Heart right ventricle (tissue), 16 donors: ENCODE results near the gene IFI30. TPM values are rescaled to one million over a fixed set of nuclear protein-coding genes. Genes with fewer than 3 reads are reported as not detected.

Experiments used
- ATAC-seq, 8 donors: fragments of 200-7000 bp; cut with Tn5 transposase; one replicate each; pipeline ENCODE4 v1.9.1; 2020; ENCODE audit warnings: mild to moderate bottlenecking in 8 of 8, moderate library complexity in 8 of 8, moderate number of reproducible peaks in 1 of 8
- DNase-seq, 2 donors: peaks; one replicate each; pipeline ENCODE4 v3.0.0-alpha.2; 2020
- H3K27ac ChIP-seq, 10 donors: fragments of 200-600 bp; sonication (generic) in 2 of 10; one replicate each; pipeline versions ENCODE4 v1.5.0 to v1.8.0; 2020 to 2022; ENCODE audit warnings: mild to moderate bottlenecking in 3 of 10
- H3K27me3 ChIP-seq, 7 donors: fragments of 200-600 bp; one replicate each; pipeline ENCODE4 v1.8.0; 2021 to 2022; ENCODE audit warnings: mild to moderate bottlenecking in 2 of 7
- H3K36me3 ChIP-seq, 9 donors: fragments of 200-600 bp; sonication (generic) in 1 of 9; one replicate each; pipeline versions ENCODE4 v1.5.0 to v1.8.0; 2020 to 2022; ENCODE audit warnings: mild to moderate bottlenecking in 2 of 9
- H3K4me1 ChIP-seq, 9 donors: fragments of 200-600 bp; sonication (generic) in 1 of 9; one replicate each; pipeline versions ENCODE4 v1.5.0 to v1.8.0; 2020 to 2022; ENCODE audit warnings: mild to moderate bottlenecking in 4 of 9
- H3K4me3 ChIP-seq, 10 donors: fragments of 200-600 bp; sonication (generic) in 2 of 10; one replicate each; pipeline versions ENCODE4 v1.5.0 to v1.8.0; 2020 to 2022; ENCODE audit warnings: mild to moderate bottlenecking in 7 of 10, moderate library complexity in 2 of 10
- H3K9me3 ChIP-seq, 11 donors: fragments of 200-600 bp in 10 of 11; sonication (generic) in 2 of 11; one replicate each; pipeline versions ENCODE4 v1.5.0 to v1.8.0; 2013 to 2022; ENCODE audit warnings: mild to moderate bottlenecking in 2 of 11, control low read depth in 1 of 11, moderate library complexity in 1 of 11
- CTCF ChIP-seq, 9 donors: fragments of 200-600 bp; sonication (generic) in 2 of 9; IDR thresholded peaks; one replicate each; pipeline versions ENCODE4 v1.5.0 to v1.8.0; 2021 to 2022; ENCODE audit warnings: antibody characterized with exemption in 9 of 9, mild to moderate bottlenecking in 5 of 9, moderate library complexity in 1 of 9
- WGBS, 2 donors: extraction: QIAGEN DNeasy Blood & Tissue Kit; methylation state at CpG; one replicate each; pipeline ENCODE4 v1.1.7; 2013; ENCODE audit warnings: inconsistent platforms in 1 of 2; 5-methylcytosine and 5-hydroxymethylcytosine counted together
- intact Hi-C, 10 donors: fragments of 100-400 bp; cut with DNase I; formaldehyde crosslinking; loops; one replicate each; pipeline versions ENCODE4 v1.11.1 to v1.14.2; 2022
- long read RNA-seq, 3 donors: library from polyadenylated mRNA; unstranded; transcript quantifications; one replicate each; pipeline ENCODE4 v2.0.0, GENCODE V29; 2020 to 2021
- polyA plus RNA-seq, 2 donors: library from polyadenylated mRNA; stranded (reverse); fragments of 200-250 nt; gene quantifications; one replicate each; pipeline ENCODE4 v1.2.3, GENCODE V29; 2013
- total RNA-seq, 10 donors: library from RNA; stranded (reverse); fragmentation: NEBNext Ultra II Directional in 3 of 10; extraction: Animal tissue kit (Norgen Biotek cat#: 25700) in 3 of 10; gene quantifications; one replicate each; pipeline versions ENCODE4 v1.2.1 to v1.2.4, GENCODE V29; 2021 to 2023
- donor health status: Arrhythmogenic right ventricular cardiomyopathy.
- donor health status: ischemic (EF 13 %, LVEDD 7.1; RV severe dilation, severe dysfunction).
- donor health status: healthy with polysubstance abuse.
- donor health status: DM: no; HTN: yes; CAD: no.
- donor health status: DM: no; HTN: no; CAD: no.
- donor health status: ischemic (EF 25% LVEDD 6.9; RV normal size, moderate dysfunction).
- donor health status: ischemic (EF 25% LVEDD 5.7; RV mildly dilated, moderate dysfunction).
- donor health status: healthy.
- donor health status: DM: yes; HTN: yes; CAD: no.
- donor health status: Ischemic cardiomyopathy.
- donor health status: ischemic (EF 35%, LVEDD 5.7; RV mildly dilated, moderate dysfunction).
- donor health status: nonischemic (EF 11% LVEDD 7.7; RV severe dilation, severe dysfunction).
- donor health status: DM: yes; HTN: yes; CAD: no.
- donor health status: PGD.
- donor health status: ischemic (EF 29% LVEDD 5.4; RV normal size, mild dysfunction).
- donor health status: nonischemic (EF 23%, LVEDD 6.1; RV moderate dilation, normal function).

Gene IFI30
- total RNA-seq (100 to 1,000 TPM in 1 of 10 donors, 10 to 100 TPM in 7, 1 to 10 TPM in 2; 6.5 to 241 (median 11.9) TPM), polyA plus RNA-seq (10 to 100 TPM in 1 of 2 donors, 1 to 10 TPM in 1; 9.7 to 31.2 TPM)
- long read RNA-seq, donor 1, transcript IFI30-201 (7 exons, 1,134 nt), result major isoform, 10 of 10 reads
- long read RNA-seq, donor 1, partial matches to known transcripts, result 0 of 10 reads
- long read RNA-seq, donor 1, other reads (novel, unspliced or antisense), result 0 of 10 reads
- long read RNA-seq, donor 2, transcript IFI30-201 (7 exons, 1,134 nt), result major isoform, 17 of 18 reads
- long read RNA-seq, donor 2, partial matches to known transcripts, result 1 of 18 reads
- long read RNA-seq, donor 2, other reads (novel, unspliced or antisense), result 0 of 18 reads
- long read RNA-seq, donor 3, transcript IFI30-201 (7 exons, 1,134 nt), result major isoform, 7 of 7 reads
- long read RNA-seq, donor 3, partial matches to known transcripts, result 0 of 7 reads
- long read RNA-seq, donor 3, other reads (novel, unspliced or antisense), result 0 of 7 reads

DNA sequence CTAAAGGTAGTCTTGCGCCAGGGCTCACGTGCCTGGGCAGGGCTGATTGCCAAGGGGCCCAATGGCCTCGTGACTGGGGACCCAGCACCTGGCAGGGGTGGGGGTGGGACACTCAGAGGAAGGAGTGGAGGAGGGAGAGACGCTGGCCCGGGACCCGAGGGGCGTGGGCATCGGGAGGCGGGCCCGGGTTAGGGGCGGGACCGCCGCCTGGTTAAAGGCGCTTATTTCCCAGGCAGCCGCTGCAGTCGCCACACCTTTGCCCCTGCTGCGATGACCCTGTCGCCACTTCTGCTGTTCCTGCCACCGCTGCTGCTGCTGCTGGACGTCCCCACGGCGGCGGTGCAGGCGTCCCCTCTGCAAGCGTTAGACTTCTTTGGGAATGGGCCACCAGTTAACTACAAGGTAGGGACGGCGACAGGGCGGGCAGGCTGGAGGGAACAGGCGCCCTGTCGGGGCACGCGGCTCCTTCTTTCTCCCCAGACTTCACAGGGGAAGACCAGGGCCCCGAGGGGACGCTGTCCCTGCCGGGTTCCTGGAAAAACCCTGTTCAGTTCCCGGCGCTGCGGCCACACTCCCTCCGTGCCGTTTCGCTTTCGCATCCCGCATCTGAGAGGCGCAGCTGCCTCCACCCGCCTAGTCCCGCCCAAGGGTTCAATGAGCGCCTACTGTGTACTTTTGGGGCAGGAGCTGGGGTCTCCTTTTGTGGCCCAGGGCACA lies at the start of gene IFI30:
Gene IFI30 (plus strand): TSS at position 242 of the 717 bp plus-strand sequence. CDS start 29 bp downstream, at position 271.
- Histone ChIP-seq H3K4me1 (peaks cover 0 to 87% (median 19%) of the 10 kb centered on the region in 9 donors), H3K36me3 (peaks cover 0 to 49% (median 4%) of the 10 kb centered on the region in 9 donors), H3K4me3 (peak within 1 kb of the TSS; percentile 47 to 91 (median 68)), H3K27me3 (no peaks in the 10 kb centered on the region), H3K9me3 (no peaks in the 10 kb centered on the region), H3K27ac (peak within 1 kb of the TSS in 9 of 10 donors; percentile 5 to 96 (median 66))
- WGBS, 2 donors, result 0 to 1% methylated on average over 45 to 47 of the region's 47 CpGs
- no peak for TF ChIP-seq CTCF (IDR thresholded peaks at IDR 0.05)
- DNase-seq (peak; percentile 65 to 75), ATAC-seq (peak; percentile 63 to 83 (median 77))
- intact Hi-C loops, result no loop called here

- WGBS, 2 donors, result 68 to 72% methylated on average over 26 of the region's 26 CpGs
- peak overlapping the region in 1 of 10 donors; percentile 7 for H3K4me3 ChIP-seq
- ATAC-seq (peak in 5 of 8 donors; percentile 45 to 64 (median 49)), DNase-seq (no peak)
- H3K27me3 ChIP-seq, result no peaks in the 10 kb centered on the region
- intact Hi-C loops, result loop anchor here in 2 of 10 donors (5.0 kb wide), 2 partner anchors 33 to 128 kb away; no protein-coding TSS in a partner anchor
- H3K27ac ChIP-seq, result peak overlapping the region in 7 of 10 donors; percentile 5 to 77 (median 44)
- peaks cover 0 to 71% (median 2%) of the 10 kb centered on the region in 9 donors for H3K36me3 ChIP-seq
- TF ChIP-seq CTCF (IDR thresholded peaks at IDR 0.05), result no peak
- peaks cover 0 to 28% (median 6%) of the 10 kb centered on the region in 9 donors for H3K4me1 ChIP-seq
- H3K9me3 ChIP-seq, result peaks cover 0 to 3% (median 0%) of the 10 kb centered on the region in 11 donors
These were observed 49.8 kb upstream of the IFI30 start for GRCh38 chr19:18123819-18124218.

DNA sequence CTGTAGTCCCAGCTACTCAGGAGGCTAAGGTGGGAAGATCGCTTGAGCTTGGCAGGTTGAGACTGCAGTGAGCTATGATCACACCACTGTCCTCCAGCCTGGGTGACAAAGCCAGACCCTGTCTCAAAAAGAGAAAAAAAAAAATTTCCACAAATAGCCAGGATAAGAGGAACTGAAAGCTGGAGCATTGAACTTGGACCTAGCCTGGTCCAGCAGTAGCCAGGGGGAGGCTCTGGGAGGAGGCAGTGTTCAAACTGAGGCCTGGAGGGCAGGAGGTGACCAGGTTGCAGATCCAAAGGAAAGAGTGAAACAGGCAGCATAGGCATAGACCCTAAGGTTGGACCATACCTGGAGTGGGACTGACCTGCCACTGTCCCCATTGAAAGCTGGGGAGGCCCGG lies 47.5 kb upstream of the IFI30 start:
- peaks cover 0 to 94% (median 8%) of the 10 kb centered on the region in 9 donors for H3K36me3 ChIP-seq
- H3K9me3 ChIP-seq, result peaks cover 0 to 3% (median 0%) of the 10 kb centered on the region in 11 donors
- WGBS, 2 donors, result 69 to 97% methylated on average over 2 of the region's 2 CpGs
- no peak overlapping the region for H3K4me3 ChIP-seq
- no peak for TF ChIP-seq CTCF (IDR thresholded peaks at IDR 0.05)
- peaks cover 0 to 18% (median 0%) of the 10 kb centered on the region in 9 donors for H3K4me1 ChIP-seq
- ATAC-seq (no peak), DNase-seq (no peak)
- no peaks in the 10 kb centered on the region for H3K27me3 ChIP-seq
- no peak overlapping the region for H3K27ac ChIP-seq
- intact Hi-C loops, result no loop called here

- Histone ChIP-seq H3K9me3 (no peaks in the 10 kb centered on the region), H3K4me3 (no peak overlapping the region), H3K27ac (no peak overlapping the region), H3K36me3 (peaks cover 0 to 96% (median 6%) of the 10 kb centered on the region in 9 donors), H3K4me1 (peaks cover 0 to 18% (median 0%) of the 10 kb centered on the region in 9 donors), H3K27me3 (no peaks in the 10 kb centered on the region)
- TF ChIP-seq CTCF (IDR thresholded peaks at IDR 0.05), result no peak
- intact Hi-C loops, result no loop called here
- 82 to 88% methylated on average over 3 of the region's 3 CpGs for WGBS, 2 donors
- ATAC-seq, result no peak
- no peak for DNase-seq
These were observed 45.6 kb upstream of the IFI30 start for GRCh38 chr19:18128044-18128443.
